HCT116 (cell line): ENCODE measurements around the gene AMN.

Experiments
- EZH2phosphoT487 ChIP-seq: fragments of 200-600 bp; IDR thresholded peaks from 2 replicates; pipeline ENCODE4 v1.6.1; 2018; ENCODE audit warnings: antibody characterized with exemption, borderline replicate concordance
- POLR2A ChIP-seq: IDR thresholded peaks from 2 replicates; pipeline ENCODE4 v1.7.0; 2011; ENCODE audit warnings: borderline replicate concordance; ENCODE audit not compliant: insufficient read depth, insufficient read length; ENCODE audit errors: extremely low read depth
- POLR2AphosphoS5 ChIP-seq: IDR thresholded peaks from 2 replicates; pipeline ENCODE4 v1.6.1; 2011; ENCODE audit warnings: mild to moderate bottlenecking, low read depth, low read length, moderate library complexity
- ZFX ChIP-seq: fragments of 450-650 bp; IDR thresholded peaks from 2 replicates; pipeline ENCODE4 v1.6.1; 2017
- TF ChIP-seq, protein P1 (sequence below), 3 experiments: fragments of 200-600 bp in 1 of 3; sonication (generic) in 1 of 3; IDR thresholded peaks in 2 of 3; conservative IDR thresholded peaks in 1 of 3; 2 replicates each; pipeline ENCODE4 v1.5.1; 2012 to 2017; ENCODE audit warnings: low read depth in 2 of 3, low read length in 2 of 3, antibody characterized with exemption in 1 of 3, borderline replicate concordance in 1 of 3, control low read depth in 1 of 3, mild to moderate bottlenecking in 1 of 3, mixed read lengths in 1 of 3, mixed run types in 1 of 3, moderate library complexity in 1 of 3; ENCODE audit not compliant: insufficient read depth in 1 of 3

DNA sequence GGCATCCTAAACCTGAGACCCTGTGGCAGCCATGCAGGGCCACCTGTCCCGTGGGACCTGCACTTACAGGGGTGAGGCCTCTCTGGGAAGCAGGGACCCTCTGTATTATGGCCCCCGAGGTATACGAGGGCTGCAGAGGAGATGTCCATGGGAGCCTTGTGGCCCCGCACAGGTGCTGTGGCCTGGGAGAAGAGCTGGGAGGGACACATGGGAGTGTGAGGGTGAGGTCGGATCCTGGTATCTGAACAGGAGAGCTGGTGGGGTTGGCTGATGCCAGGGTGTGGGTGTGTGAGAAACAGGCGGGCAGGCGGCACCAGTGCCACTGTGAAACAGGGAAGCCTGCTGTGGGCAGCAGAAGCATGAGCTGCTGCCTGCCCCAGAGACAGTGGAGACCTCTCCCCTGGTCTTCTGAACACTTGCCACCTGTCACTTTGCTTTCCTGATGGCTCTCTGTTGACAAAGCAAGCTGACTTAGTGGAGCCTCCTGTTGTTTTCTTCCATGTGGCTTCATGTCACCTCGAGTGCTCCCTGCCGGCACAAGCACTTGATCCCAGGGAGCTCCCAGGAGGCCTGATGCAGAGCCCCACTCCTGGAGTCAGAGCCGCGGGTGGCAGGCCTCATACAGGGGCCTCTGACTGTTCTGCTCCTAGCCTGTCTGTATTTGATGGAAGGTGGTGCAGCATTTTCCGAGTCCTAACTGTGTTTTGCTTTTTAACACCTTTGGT lies 19.8 kb upstream of the AMN start:
- no peak for TF ChIP-seq POLR2A
- TF ChIP-seq, protein P1, sequence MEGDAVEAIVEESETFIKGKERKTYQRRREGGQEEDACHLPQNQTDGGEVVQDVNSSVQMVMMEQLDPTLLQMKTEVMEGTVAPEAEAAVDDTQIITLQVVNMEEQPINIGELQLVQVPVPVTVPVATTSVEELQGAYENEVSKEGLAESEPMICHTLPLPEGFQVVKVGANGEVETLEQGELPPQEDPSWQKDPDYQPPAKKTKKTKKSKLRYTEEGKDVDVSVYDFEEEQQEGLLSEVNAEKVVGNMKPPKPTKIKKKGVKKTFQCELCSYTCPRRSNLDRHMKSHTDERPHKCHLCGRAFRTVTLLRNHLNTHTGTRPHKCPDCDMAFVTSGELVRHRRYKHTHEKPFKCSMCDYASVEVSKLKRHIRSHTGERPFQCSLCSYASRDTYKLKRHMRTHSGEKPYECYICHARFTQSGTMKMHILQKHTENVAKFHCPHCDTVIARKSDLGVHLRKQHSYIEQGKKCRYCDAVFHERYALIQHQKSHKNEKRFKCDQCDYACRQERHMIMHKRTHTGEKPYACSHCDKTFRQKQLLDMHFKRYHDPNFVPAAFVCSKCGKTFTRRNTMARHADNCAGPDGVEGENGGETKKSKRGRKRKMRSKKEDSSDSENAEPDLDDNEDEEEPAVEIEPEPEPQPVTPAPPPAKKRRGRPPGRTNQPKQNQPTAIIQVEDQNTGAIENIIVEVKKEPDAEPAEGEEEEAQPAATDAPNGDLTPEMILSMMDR (IDR thresholded peaks at IDR 0.05 in 2 of 3, conservative IDR thresholded peaks at IDR 0.05 in 1 of 3; ENCODE audit: borderline replicate concordance in 1 of 3, insufficient read depth in 1 of 3, low read depth in 2 of 3, low read length in 2 of 3) = no peak
- no peak for TF ChIP-seq EZH2phosphoT487
- no peak for TF ChIP-seq ZFX
- TF ChIP-seq POLR2AphosphoS5 = no peak
